ENCODE results near the gene DIAPH1.

GRCh38 chr5:141475625-141476131 is 143.1 kb downstream of the DIAPH1 start, which contains the start of gene PCDHGC3:
- no peak for TF ChIP-seq CTCF (IDR thresholded peaks at IDR 0.05 in 2 of 3, conservative IDR thresholded peaks at IDR 0.05 in 1 of 3; ENCODE audit: borderline replicate concordance in 1 of 3, insufficient read depth in 1 of 3, low read depth in 2 of 3, low read length in 2 of 3)
- TF ChIP-seq POLR2A (IDR thresholded peaks at IDR 0.05; ENCODE audit: borderline replicate concordance, extremely low read depth, insufficient read depth, insufficient read length) = no peak
- TF ChIP-seq ATF3 (IDR thresholded peaks at IDR 0.05) = no peak
- no peak for TF ChIP-seq FOSL1 (IDR thresholded peaks at IDR 0.05; ENCODE audit: low read depth)
- no peak for TF ChIP-seq TCF7L2 (IDR thresholded peaks at IDR 0.05; ENCODE audit: borderline replicate concordance, extremely low read depth, insufficient read depth, insufficient read length)
- TF ChIP-seq SP1 (IDR thresholded peaks at IDR 0.05; ENCODE audit: low read depth) = no peak
- TF ChIP-seq MAX (IDR thresholded peaks at IDR 0.05) = no peak
- no peak for TF ChIP-seq ZFX (IDR thresholded peaks at IDR 0.05)
- TF ChIP-seq RAD21 (IDR thresholded peaks at IDR 0.05; ENCODE audit: low read depth) = no peak
- TF ChIP-seq SRF (IDR thresholded peaks at IDR 0.05; ENCODE audit: low read depth) = no peak
- TF ChIP-seq YY1 (IDR thresholded peaks at IDR 0.05; ENCODE audit: extremely low read depth, insufficient replicate concordance, low read depth, low read length) = no peak
- TF ChIP-seq POLR2AphosphoS5 (IDR thresholded peaks at IDR 0.05; ENCODE audit: low read depth, low read length) = no peak

All from HCT116 (cell line).